ENCODE measurements around the gene SLC41A2. TPM values are rescaled to one million over a fixed set of nuclear protein-coding genes. Genes with fewer than 3 reads are reported as not detected.

The SLC41A2 gene
- polyA plus RNA-seq, 3 donors: 0.08 to 0.27 TPM; not detected in 1

- H3K36me3 Mint-ChIP-seq: no peaks in the 10 kb centered on the region
- intact Hi-C loops (cut with micrococcal nuclease): no loop called here
Observed at GRCh38 chr12:104971306-104971705, 13.2 kb upstream of the SLC41A2 start.

GRCh38 chr12:104969343-104969742 is 11.3 kb upstream of the SLC41A2 start:
- Histone ChIP-seq H3K36me3 (replicated peaks in 1 of 2; ENCODE audit: control insufficient read depth in 1 of 2, insufficient read depth in 2 of 2, low read length in 2 of 2) (no peaks in the 10 kb centered on the region), H4K20me1 (ENCODE audit: insufficient read depth, low read length) (no peaks in the 10 kb centered on the region), H3K9me3 (replicated peaks in 1 of 2; ENCODE audit: control insufficient read depth in 1 of 2, insufficient read depth in 1 of 2, low read length in 2 of 2) (no peaks in the 10 kb centered on the region), H2AFZ (ENCODE audit: insufficient read depth, low read depth, low read length, poor library complexity, severe bottlenecking) (no peak overlapping the region), H3K4me3 (replicated peaks in 1 of 3; ENCODE audit: low read depth in 2 of 3, low read length in 3 of 3) (no peak overlapping the region), H3K4me2 (replicated peaks; ENCODE audit: extremely low read depth, low read length, poor library complexity, severe bottlenecking) (no peak overlapping the region), H3K9ac (ENCODE audit: insufficient read depth, low read length, poor library complexity, severe bottlenecking) (no peak overlapping the region), H3K27ac (ENCODE audit: low read depth in 1 of 2, low read length in 2 of 2) (no peak overlapping the region), H3K79me2 (ENCODE audit: insufficient read depth, low read length) (no peaks in the 10 kb centered on the region), H3K27me3 (ENCODE audit: control insufficient read depth in 2 of 2, insufficient read depth in 2 of 2, low read length in 2 of 2) (no peaks in the 10 kb centered on the region), H3K4me1 (ENCODE audit: control insufficient read depth in 1 of 2, insufficient read depth in 2 of 2, low read length in 2 of 2) (peaks cover 9 to 10% of the 10 kb centered on the region in 2 donors)
- Mint-ChIP-seq H3K9me3 (peaks cover 0 to 3% (median 0%) of the 10 kb centered on the region in 7 donors), H3K27ac (no peak overlapping the region), H3K36me3 (no peaks in the 10 kb centered on the region), H3K4me3 (no peak overlapping the region), H3K27me3 (ENCODE audit: low read depth in 3 of 3) (peaks cover 0 to 7% (median 0%) of the 10 kb centered on the region in 3 donors), H3K4me1 (peaks cover 13% of the 10 kb centered on the region)
- TF ChIP-seq CTCF (IDR thresholded peaks at IDR 0.05): no peak
- intact Hi-C loops (cut with micrococcal nuclease): no loop called here
- WGBS (ENCODE audit: insufficient coverage): no CpG with 5 or more reads among the region's 3 CpGs
- DNase-seq: no peak

More at GRCh38 chr12:104971306-104971705, 13.2 kb upstream of the SLC41A2 start:
- no peaks in the 10 kb centered on the region for H3K79me2 ChIP-seq (ENCODE audit: insufficient read depth, low read length)
- Mint-ChIP-seq H3K4me3 (no peak overlapping the region), H3K27ac (peak overlapping the region in 1 of 7 donors; percentile 11), H3K4me1 (peaks cover 27% of the 10 kb centered on the region), H3K27me3 (ENCODE audit: low read depth in 3 of 3) (peaks cover 0 to 4% (median 0%) of the 10 kb centered on the region in 3 donors), H3K9me3 (peaks cover 0 to 3% (median 0%) of the 10 kb centered on the region in 7 donors)
- no peak overlapping the region for H2AFZ ChIP-seq (ENCODE audit: insufficient read depth, low read depth, low read length, poor library complexity, severe bottlenecking)
- H4K20me1 ChIP-seq (ENCODE audit: insufficient read depth, low read length): no peaks in the 10 kb centered on the region
- no peaks in the 10 kb centered on the region for H3K9me3 ChIP-seq (replicated peaks in 1 of 2; ENCODE audit: control insufficient read depth in 1 of 2, insufficient read depth in 1 of 2, low read length in 2 of 2)
- no peak overlapping the region for H3K27ac ChIP-seq (ENCODE audit: low read depth in 1 of 2, low read length in 2 of 2)
- H3K4me1 ChIP-seq (ENCODE audit: control insufficient read depth in 1 of 2, insufficient read depth in 2 of 2, low read length in 2 of 2): peaks cover 21 to 23% of the 10 kb centered on the region in 2 donors
- H3K36me3 ChIP-seq (replicated peaks in 1 of 2; ENCODE audit: control insufficient read depth in 1 of 2, insufficient read depth in 2 of 2, low read length in 2 of 2): no peaks in the 10 kb centered on the region
- no peak for DNase-seq
- H3K27me3 ChIP-seq (ENCODE audit: control insufficient read depth in 2 of 2, insufficient read depth in 2 of 2, low read length in 2 of 2): no peaks in the 10 kb centered on the region
- no peak for TF ChIP-seq CTCF (IDR thresholded peaks at IDR 0.05)
- WGBS (ENCODE audit: insufficient coverage): 8% methylated on average over 2 of the region's 5 CpGs
- no peak overlapping the region for H3K9ac ChIP-seq (ENCODE audit: insufficient read depth, low read length, poor library complexity, severe bottlenecking)
- no peak overlapping the region for H3K4me3 ChIP-seq (replicated peaks in 1 of 3; ENCODE audit: low read depth in 2 of 3, low read length in 3 of 3)
- H3K4me2 ChIP-seq (replicated peaks; ENCODE audit: extremely low read depth, low read length, poor library complexity, severe bottlenecking): no peak overlapping the region
